D721Med (cell line): Measurements from ENCODE around the gene NPIPA3.
"Not testable (repeated sequence)": the region's sequence is repeated elsewhere in the genome, so short reads cannot be mapped to it uniquely, and the experiment has no call there.

Experiments
- DNase-seq: peaks from one replicate; pipeline ENCODE4 v3.0.0; 2011; ENCODE audit warnings: low spot score; ENCODE audit not compliant: insufficient read length
- FAIRE-seq: peaks from 2 replicates; lab custom pipeline; 2011; peaks lifted over from hg19 to GRCh38; lab: Jason Lieb, UNC

Gene NPIPA3

DNA sequence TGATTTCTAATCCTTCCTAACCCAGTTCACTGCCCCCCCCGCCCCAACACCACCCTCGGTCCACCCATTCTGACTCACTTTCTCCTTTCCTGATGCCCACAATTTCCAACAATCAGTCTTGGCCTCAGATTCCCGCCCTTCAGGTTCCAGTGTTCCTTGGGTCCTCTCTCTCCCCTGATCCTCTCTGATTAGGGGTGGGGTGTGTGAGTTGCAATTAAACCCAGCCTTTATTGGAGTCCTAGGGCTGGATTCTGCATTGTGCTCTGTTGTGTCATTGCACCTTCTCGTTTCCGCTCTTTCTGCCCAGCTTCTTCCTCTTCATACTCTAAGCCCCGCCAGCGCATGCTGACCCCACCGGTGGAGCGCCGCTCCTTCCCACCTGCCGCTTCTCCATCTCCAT, 38.6 kb downstream of the NPIPA3 start:
- DNase-seq, FAIRE-seq: not testable (repeated sequence)

DNA sequence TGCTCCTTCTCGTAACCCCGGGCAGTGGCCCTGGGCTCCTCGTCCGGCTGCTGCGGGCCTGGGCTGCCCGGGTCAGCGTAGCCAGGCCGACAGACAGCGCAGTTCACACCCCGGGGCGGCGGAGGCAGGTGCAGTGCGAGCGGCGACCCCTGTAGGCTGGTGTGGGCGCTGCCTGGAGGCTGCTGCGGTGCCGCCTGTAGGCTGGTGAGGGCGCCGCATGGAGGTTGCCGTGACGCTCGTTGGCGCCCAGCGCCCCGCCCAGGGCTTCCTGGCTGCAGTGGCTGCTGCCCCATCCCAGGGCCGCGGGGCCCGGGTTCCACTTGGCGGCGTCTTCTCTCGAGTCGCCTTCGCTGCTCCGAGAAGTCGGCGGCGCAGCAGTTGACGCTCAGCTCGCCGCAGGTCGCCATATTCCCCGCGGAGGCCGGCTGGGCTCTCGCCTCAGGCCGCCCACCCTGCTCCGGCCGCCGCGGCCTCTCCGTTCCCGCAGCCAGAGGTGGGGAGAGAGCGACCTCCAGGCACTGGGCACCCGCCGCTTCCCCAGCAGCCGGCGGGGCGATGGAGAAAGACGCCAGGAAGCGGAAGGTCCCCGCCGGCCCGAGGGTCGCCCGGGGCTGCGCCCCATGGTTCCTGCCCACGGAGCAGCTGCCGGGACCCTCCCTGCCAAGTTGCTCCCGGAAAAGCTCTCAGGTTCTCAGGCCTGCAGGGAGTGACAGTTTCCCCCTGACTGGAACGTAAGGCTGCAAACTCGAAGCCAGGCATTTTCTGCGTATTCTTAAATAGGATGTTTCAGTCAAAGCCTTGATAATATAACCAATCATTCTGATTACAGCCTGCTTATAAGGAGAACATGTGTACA, 39.3 kb downstream of the NPIPA3 start, which contains the start of gene NPIPA2:
NPIPA2 (plus strand) TSS at position 261 of the 856 bp plus-strand sequence. CDS start 5,533 bp downstream, outside the sequence.
- DNase-seq, FAIRE-seq: not testable (repeated sequence)

DNA sequence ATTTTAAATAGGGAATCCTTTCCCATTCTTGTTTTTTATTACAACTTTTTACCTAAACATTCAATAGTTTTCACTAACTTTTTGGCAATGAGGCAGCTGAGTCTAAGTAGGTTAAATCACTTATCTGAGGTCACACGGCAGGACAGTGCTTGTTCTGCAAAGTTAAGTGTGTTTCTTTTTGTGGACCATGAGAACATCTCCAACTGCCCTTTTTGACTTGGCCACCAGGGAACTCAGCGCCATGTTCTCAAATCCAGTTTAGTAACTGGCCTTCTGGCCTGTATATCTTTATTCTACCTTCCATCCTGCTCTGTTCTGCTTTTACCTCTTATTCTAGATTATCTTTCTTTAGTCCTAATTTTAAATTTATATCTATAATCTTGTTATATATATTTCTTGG, 70.4 kb downstream of the NPIPA3 start:
- FAIRE-seq, DNase-seq: not testable (repeated sequence)

DNA sequence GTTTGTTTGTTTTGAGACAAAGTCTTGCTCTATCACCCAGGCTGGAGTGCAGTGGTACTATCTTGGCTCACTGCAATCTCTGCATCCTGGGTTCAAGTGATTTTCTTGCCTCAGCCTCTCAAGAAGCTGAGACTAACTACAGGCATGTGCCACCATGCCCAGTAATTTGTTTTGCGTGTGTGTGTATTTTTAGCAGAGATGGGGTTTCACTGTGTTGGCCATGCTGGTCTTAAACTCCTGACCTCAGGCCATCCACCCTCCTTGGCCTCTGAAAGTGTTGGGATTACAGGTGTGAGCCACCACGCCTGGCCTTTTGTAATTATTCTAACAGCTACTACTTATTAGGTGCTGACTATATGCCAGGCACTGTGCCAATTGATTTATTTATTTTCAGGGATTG, 72.4 kb downstream of the NPIPA3 start:
- not testable (repeated sequence) for FAIRE-seq, DNase-seq
